HL-60 (cell line): ENCODE data around the gene S100A8.
"Not testable (repeated sequence)": the region's sequence is repeated elsewhere in the genome, so short reads cannot be mapped to it uniquely, and the experiment has no call there.

Source experiments
- DNase-seq, 2 experiments: peaks; one replicate each; pipeline ENCODE4 v3.0.0-alpha.2; 2010 to 2020; ENCODE audit warnings: low read depth in 1 of 2, low spot score in 1 of 2
- H3K27ac ChIP-seq: fragments of 250-450 bp; sonication (Bioruptor Pico); replicated peaks from 2 replicates; pipeline ENCODE4 v1.5.1; 2020; ENCODE audit warnings: mild to moderate bottlenecking, moderate library complexity
- H3K27me3 ChIP-seq: fragments of 250-450 bp; sonication (Bioruptor Pico); 2 replicates; pipeline ENCODE4 v1.5.1; 2021; ENCODE audit warnings: mild to moderate bottlenecking, moderate library complexity; ENCODE audit not compliant: insufficient read depth, poor library complexity, severe bottlenecking
- H3K4me3 ChIP-seq: replicated peaks from 2 replicates; pipeline ENCODE4 v1.5.1; 2011; ENCODE audit warnings: mild to moderate bottlenecking, control low read depth, low read length; ENCODE audit not compliant: insufficient read depth
- CTCF ChIP-seq: IDR thresholded peaks from one replicate; pipeline ENCODE4 v1.5.1; 2011; ENCODE audit warnings: low read length, control low read depth, inconsistent platforms; ENCODE audit not compliant: insufficient read depth
- GABPA ChIP-seq: IDR thresholded peaks from 2 replicates; pipeline ENCODE4 v1.6.1; 2012; ENCODE audit warnings: low read depth
- POLR2AphosphoS5 ChIP-seq: IDR thresholded peaks from 2 replicates; pipeline ENCODE4 v1.6.1; 2012; ENCODE audit warnings: low read depth
- REST ChIP-seq: IDR thresholded peaks from 2 replicates; pipeline ENCODE4 v1.6.1; 2012; ENCODE audit warnings: low read depth; ENCODE audit not compliant: insufficient replicate concordance
- SPI1 ChIP-seq: IDR thresholded peaks from 2 replicates; pipeline ENCODE4 v1.6.1; 2012; ENCODE audit warnings: low read depth, mild to moderate bottlenecking, borderline replicate concordance

The S100A8 gene

GRCh38 chr1:153352523-153352922 is 38.4 kb downstream of the S100A8 start:
- TF ChIP-seq CTCF (peak; percentile 87), REST (no peak), GABPA (no peak), POLR2AphosphoS5 (no peak), SPI1 (peak; percentile 36; the same call in 1 of the 2 replicates)
- no peak overlapping the region for H3K27ac ChIP-seq
- DNase-seq = peak in 1 of 2 experiments; percentile 70
- H3K27me3 ChIP-seq = no peaks in the 10 kb centered on the region
- H3K4me3 ChIP-seq = no peak overlapping the region

GRCh38 chr1:153350321-153350957 is 40.4 kb downstream of the S100A8 start:
- no peaks in the 10 kb centered on the region for H3K27me3 ChIP-seq

GRCh38 chr1:153349363-153350320 is 41.2 kb downstream of the S100A8 start:
- DNase-seq = peak in 1 of 2 experiments; percentile 48
- H3K27ac ChIP-seq = no peak overlapping the region
- TF ChIP-seq REST (no peak), SPI1 (peak; percentile 65)
- H3K4me3 ChIP-seq = no peak overlapping the region
- no peaks in the 10 kb centered on the region for H3K27me3 ChIP-seq

More at GRCh38 chr1:153350321-153350957, 40.4 kb downstream of the S100A8 start:
- no peak for TF ChIP-seq POLR2AphosphoS5
- no peak for TF ChIP-seq SPI1
- Histone ChIP-seq H3K27ac (no peak overlapping the region), H3K4me3 (no peak overlapping the region)
- no peak for DNase-seq

- TF ChIP-seq GABPA = no peak
- TF ChIP-seq SPI1 = no peak
- no peak for TF ChIP-seq POLR2AphosphoS5
- Histone ChIP-seq H3K27ac (no peak within 1 kb of the TSS), H3K4me3 (no peak within 1 kb of the TSS), H3K27me3 (no peaks in the 10 kb centered on the region)
- no peak for DNase-seq
These were observed 42.1 kb downstream of the S100A8 start, which contains the start of gene PGLYRP4 for GRCh38 chr1:153348511-153349362. PGLYRP4 (minus strand) TSS chr1:153348841; CDS start chr1:153347932, 909 bp downstream.

- TF ChIP-seq REST = no peak
- no peak for TF ChIP-seq POLR2AphosphoS5
- no peak for TF ChIP-seq CTCF
- TF ChIP-seq GABPA = no peak
- TF ChIP-seq SPI1 = no peak
- Histone ChIP-seq H3K27ac (no peak overlapping the region), H3K27me3 (no peaks in the 10 kb centered on the region), H3K4me3 (no peak overlapping the region)
- DNase-seq = no peak
These were observed 43.0 kb downstream of the S100A8 start for GRCh38 chr1:153347856-153348255.

- H3K27ac ChIP-seq, H3K27me3 ChIP-seq, DNase-seq, H3K4me3 ChIP-seq: not testable (repeated sequence)
These were observed 43.8 kb downstream of the S100A8 start for GRCh38 chr1:153347049-153347448.
